Transverse colon (tissue), 4 donors: ENCODE data around the gene SNTN.

Experiments
- EP300 ChIP-seq: sonication (generic); formaldehyde crosslinking; IDR thresholded peaks from one replicate; pipeline ENCODE4 v1.6.1; 2017; ENCODE audit warnings: antibody characterized with exemption, low read depth
- POLR2A ChIP-seq: fragments of 450-650 bp; IDR thresholded peaks from one replicate; pipeline ENCODE4 v1.6.1; 2016; ENCODE audit warnings: antibody characterized with exemption, mild to moderate bottlenecking, moderate library complexity
- POLR2AphosphoS5 ChIP-seq, 3 donors: sonication (generic); formaldehyde crosslinking; IDR thresholded peaks; one replicate each; pipeline ENCODE4 v1.6.1; 2016; ENCODE audit warnings: antibody characterized with exemption in 3 of 3
- TF ChIP-seq, protein P1 (sequence below), 5 experiments: fragments of 200-600 bp in 3 of 5; fragments of 450-650 bp in 2 of 5; sonication (generic) in 3 of 5; IDR thresholded peaks; 1 replicate in 2 of 5; 2 replicates in 3 of 5; pipeline ENCODE4 v1.5.1; 2016 to 2017; ENCODE audit warnings: antibody characterized with exemption in 5 of 5, inconsistent platforms in 3 of 5, mild to moderate bottlenecking in 2 of 5, moderate library complexity in 1 of 5

GRCh38 chr3:63655519-63655918 lies 3.0 kb downstream of the SNTN start:
- TF ChIP-seq, protein P1, sequence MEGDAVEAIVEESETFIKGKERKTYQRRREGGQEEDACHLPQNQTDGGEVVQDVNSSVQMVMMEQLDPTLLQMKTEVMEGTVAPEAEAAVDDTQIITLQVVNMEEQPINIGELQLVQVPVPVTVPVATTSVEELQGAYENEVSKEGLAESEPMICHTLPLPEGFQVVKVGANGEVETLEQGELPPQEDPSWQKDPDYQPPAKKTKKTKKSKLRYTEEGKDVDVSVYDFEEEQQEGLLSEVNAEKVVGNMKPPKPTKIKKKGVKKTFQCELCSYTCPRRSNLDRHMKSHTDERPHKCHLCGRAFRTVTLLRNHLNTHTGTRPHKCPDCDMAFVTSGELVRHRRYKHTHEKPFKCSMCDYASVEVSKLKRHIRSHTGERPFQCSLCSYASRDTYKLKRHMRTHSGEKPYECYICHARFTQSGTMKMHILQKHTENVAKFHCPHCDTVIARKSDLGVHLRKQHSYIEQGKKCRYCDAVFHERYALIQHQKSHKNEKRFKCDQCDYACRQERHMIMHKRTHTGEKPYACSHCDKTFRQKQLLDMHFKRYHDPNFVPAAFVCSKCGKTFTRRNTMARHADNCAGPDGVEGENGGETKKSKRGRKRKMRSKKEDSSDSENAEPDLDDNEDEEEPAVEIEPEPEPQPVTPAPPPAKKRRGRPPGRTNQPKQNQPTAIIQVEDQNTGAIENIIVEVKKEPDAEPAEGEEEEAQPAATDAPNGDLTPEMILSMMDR (IDR thresholded peaks at IDR 0.05), result no peak
- no peak for TF ChIP-seq POLR2A
- TF ChIP-seq POLR2AphosphoS5 (IDR thresholded peaks at IDR 0.05), result no peak
- no peak for TF ChIP-seq EP300
